HG03565 (cell line): ENCODE data around the gene TSC2.
A peak's percentile ranks its signal among the peaks of the same experiment; 100 is the strongest.
"Not testable (repeated sequence)": the region's sequence is repeated elsewhere in the genome, so short reads cannot be mapped to it uniquely, and the experiment has no call there.

Experiments
- ATAC-seq: cut with Tn5 transposase; IDR thresholded peaks from one replicate; pipeline ENCODE4 v1.9.1; 2021; ENCODE audit warnings: mild to moderate bottlenecking, moderate library complexity; ENCODE audit not compliant: unreplicated experiment

TSC2 gene

DNA sequence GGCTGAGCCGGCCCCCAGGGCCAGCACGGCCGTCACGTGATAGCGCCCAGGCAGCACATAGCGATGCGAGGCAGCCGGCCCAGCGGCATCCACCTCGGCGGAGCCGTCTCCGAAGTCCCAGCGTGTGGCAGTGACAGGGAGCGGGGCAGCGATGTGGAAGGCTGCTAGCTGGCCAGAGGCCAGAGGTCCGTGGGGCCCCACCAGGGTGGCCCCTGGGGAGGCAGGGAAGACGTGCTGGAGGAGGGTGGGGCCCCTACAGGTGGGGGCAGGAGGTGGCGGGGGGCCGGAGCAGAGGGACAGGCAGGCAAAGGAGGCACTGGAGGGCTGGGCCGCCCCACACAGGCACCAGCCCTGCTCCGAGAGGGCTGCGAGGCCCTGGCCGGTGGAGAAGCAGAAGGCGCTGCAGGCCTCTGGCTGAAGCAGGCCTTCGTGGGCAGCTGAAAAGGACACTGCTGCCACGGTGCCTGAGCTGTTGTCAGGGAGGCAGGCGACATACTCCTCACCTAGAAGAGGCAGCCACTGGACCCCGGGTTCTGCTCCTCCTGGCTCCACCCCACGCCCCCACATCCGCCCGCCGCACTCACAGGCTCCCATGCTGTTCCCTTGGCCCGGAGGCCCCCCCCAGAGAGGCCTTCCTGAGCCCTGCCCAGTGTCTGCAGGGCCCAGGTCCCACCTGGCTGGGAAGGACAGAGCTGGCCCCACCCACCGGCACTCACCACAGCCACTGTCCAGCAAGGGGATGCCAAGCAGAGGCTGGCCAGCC lies 70.4 kb downstream of the TSC2 start:
- not testable (repeated sequence) for ATAC-seq

DNA sequence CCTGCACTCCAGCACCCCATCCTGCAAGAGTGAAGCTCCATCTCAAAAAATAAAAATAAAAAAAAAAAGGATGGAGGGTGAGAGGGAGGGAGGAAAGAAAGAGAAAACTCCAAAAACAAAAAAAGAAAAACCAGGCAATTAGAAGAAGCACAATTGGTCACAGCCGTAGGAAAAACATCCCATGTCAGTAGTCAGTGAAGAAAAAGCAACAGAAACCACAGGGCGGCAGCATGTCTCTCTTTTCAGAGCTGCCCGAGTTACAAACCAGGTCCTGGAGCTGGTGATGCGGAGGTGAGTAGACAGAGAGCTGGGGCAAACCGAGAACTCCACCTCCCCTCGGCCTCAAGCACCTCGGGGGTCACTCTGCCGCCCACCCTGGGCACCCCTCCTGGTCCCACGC lies 73.5 kb downstream of the TSC2 start:
- ATAC-seq, result not testable (repeated sequence)

DNA sequence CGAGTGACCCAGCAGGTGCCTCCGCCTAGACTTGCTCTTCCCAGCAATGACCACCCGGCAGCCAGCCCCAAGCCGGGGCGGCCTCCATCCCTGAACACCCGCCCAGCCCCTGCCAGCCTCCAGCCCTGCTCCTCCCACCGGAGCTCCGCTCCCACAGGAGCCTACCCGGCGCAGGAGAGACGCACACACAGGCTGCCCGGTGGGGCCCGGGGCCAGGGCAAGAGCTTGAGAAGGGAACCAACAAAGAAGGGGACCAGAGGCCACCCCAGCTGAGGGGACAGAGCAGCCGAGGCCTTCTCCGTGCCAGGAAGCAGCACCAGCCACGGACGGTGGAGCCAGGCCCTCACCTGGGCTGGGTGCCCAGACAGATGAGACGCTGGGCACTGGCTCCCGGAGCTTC lies 74.1 kb downstream of the TSC2 start:
- no peak for ATAC-seq

DNA sequence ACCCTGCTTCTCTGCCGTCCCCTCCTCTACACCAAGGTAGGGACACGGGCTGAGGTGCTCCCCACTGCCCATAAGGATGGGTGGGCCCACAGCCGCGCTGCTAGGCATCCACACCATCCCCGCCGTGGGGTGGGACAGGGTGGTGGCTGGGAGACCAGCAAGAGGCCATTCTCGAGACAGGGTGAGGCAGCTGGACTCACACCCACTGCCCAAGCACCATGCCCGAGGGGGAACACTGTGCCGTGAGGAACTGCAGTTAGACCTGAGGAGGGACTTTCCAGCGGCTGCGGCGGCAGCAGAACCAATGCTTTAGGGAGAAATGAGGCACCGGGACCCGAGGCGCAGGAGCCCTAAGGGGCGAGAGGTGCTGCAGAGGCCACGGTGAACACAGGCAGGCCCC lies 74.6 kb downstream of the TSC2 start:
- no peak for ATAC-seq

DNA sequence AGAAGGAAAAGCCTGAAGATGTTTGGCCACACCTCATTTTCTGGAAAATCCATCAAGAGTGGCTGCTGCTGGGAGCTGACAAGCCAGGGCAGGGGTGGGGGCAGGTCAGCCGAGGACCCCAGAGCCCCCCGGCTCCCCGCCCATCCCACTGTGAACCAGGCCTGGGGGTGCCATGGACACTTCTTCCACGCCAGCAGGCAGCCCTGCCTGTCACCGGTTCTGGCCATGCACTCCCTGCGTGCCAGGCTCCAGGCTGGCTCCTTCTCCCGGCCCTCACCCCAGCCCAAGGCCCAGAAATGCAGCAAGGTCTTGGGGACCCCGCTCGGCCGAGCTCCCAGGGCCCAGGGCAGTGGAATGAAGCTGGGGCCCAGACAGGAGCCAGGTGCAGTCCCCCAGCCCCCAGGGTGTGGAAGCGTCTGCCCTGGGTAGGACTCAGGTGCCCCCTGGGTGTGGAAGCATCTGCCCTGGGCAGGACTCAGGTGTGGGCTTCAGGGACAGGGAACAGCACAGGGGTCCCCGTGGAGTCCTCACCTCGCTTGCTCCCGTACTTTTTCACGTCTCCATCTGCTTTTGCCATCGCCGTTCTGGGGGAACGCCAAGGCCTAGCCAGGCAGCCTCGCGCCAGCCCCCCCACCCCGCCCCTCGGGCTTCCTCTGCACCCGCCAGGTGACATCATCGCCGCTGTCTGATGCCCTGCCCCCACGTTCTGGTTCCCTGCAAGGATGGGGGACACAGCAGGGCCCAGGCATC lies 75.3 kb downstream of the TSC2 start:
- ATAC-seq, result not testable (repeated sequence)

DNA sequence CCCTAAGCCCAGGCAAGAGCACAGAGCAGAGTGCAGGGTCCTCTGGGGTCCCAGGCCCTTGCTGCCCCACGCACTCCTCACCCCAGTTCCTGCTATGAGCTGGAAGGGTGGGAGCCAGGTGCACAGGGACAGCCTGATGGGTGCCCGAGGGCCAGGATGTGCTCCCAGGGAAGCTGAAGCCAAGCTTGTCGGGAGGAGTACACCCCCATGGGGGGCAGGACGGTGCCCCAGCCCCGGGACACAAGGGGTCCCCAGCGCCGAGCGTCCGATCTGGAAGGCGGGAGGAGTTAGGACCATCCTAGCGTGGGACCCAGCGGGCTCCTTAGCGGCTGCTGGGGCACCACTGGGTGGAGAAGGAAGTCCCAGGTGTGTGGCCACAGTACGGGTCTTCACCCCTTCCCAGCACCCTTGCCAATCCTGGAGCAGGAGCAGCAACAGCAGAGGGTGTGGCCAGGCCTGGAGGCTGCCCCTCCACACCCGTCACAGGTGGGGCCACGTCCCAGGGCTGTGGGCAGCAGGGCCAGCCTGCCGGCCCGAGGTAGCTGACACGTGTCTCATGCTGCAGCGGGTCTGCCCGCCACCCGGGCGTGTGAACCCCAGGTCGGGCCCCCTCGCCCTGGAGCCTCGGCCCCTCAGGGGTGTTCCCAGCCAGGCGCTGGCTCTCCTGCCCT lies 76.1 kb downstream of the TSC2 start:
- not testable (repeated sequence) for ATAC-seq

DNA sequence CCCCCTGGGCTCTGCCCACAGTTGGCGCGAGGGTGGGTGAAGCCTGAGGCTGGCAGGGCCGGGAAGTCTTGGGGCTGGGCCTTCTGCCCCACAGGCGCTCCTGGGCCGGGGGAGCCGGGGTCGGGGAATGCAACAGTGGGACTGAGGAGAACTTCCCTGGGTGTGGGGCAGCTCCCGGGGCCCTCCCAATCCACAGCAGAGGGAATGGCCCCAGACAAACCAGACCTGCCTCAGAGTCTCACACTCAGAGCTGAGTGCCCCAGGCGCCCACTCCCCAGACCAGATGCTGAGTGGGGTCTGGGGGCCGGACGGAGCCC lies 76.5 kb downstream of the TSC2 start:
- ATAC-seq, result not testable (repeated sequence)

DNA sequence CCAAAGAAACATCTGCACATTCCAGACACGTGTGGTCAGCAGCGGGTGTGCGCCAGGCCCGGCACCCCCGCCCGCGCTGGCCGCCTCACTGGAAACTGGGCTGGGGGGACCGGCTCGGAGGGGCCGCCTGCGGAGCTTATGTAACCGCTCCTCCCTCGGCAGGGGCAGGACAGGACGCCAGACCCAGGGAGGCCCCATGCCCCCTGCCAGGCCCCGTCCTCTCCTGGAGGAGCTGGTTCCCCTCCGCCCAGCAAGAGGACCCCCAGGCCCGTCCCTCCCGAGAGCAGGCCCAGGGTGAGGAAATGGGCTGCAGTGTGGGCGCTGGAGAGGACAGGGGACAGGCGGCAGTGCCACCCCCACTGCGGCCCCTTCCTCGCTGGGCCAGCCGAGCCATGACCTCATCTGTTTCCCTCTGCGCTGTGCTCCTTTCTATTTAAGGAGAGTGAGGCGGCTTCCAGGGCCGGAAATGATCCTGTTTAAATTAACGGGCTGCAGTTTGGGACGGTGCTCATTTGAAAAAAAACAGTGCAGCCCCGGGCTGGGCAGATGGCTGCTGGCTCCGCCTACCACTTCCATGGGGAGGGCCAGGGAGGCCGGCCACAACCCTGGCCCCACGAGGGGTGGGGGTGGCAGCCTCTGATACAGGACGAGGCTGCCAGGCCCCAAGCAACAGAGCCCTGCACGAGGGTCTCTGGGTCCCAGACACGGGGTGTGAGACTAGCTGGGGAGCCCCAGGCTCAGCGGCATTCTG lies 77.1 kb downstream of the TSC2 start:
- not testable (repeated sequence) for ATAC-seq

DNA sequence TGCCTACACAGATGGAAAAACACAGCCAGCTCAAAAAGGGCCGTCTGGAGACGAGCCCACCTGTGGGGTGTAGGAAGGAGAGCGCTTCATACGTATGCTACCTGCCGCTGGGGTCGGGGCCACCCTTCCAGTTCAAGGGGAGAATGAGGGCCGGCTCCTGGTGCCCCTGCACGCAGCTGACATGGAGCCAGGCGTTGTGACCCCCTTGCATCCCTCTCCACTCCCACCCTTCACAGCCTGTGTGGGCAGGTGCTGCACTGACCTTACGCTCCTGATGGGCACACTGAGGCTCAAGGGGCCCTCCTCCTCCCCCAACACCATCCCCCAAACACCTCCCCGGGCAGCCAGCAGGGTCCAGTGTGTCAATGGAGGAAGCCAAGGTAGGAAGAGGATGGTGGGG lies 77.8 kb downstream of the TSC2 start:
- ATAC-seq, result not testable (repeated sequence)

DNA sequence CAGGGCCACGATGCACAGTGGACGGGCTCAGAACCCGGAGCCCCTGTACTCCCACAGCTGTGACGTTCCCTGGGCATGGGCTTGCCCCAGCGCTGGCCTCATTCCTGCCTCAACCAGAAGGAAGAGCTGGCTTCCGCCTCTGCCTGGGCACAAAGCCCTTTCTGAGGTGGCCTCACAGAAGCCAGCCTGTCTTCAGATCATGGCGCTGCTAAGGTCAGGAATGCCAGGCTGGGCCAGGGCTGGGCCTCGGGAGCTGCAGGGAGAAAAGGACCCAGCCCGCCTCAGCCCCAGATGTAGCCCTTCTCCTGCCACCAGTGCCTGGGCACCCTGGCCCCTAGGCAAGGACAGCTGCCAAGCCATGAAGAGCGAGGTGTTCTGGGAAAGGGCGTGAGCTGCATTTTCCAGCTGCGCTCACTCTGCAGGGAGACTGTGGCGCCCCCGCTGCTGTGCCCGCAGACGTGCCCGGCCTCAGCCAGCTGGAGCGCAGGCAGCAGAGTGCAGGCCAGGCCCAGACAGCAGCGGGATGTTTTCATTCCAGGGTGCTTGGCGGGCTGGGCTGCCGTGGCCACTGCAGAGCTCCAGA lies 78.5 kb downstream of the TSC2 start:
- ATAC-seq, result not testable (repeated sequence)

DNA sequence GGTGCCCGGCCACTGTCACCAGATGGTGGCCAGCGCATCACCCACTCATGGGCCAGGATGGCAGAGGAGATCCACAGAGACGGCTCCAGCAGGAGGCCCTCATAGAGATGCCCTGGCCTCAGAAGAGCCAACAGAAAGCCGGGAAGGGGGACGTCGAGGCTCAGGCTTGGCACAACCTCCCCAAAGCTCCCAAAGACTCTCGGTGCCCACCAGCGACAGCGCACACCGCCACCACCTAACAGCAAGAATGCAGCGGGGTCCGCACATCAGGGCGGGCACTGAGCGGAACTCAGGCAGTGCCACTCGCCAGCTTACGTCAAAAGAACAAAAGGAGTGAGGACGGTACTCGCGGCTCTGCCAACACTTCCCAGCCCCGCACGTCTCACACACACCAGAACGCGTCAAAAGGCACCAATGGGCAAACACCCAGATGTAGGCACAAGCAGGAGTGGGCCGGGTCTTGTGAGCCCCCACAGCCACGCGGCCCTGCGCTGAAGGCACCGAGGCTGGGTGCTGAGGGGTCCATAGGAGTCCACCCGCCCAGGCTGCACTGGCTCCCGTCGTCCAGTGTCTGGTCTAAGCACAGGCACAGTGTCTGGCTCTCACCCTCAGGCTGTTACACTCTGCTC lies 79.3 kb downstream of the TSC2 start:
- ATAC-seq, result not testable (repeated sequence)

DNA sequence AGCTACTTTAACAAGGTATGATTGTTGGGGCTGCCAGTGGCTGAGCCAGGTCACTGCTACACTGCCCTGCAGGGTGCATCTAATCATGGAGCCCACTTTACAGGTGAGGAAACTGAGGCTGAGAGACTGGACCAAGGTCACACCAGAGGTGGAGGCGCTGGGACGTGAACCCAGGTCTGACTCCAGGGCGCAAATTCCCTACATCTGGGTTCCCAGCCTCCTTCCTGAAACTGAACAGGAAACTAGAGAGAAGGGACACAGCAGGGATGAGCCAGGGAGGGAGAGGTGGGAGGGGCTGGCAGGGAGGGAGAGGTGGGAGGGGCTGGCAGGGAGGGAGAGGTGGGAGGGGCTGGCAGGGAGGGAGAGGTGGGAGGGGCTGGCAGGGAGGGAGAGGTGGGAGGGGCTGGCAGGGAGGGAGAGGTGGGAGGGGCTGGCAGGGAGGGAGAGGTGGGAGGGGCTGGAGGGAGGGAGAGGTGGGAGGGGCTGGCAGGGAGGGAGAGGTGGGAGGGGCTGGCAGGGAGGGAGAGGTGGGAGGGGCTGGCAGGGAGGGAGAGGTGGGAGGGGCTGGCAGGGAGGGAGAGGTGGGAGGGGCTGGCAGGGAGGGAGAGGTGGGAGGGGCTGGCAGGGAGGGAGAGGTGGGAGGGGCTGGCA lies 80.0 kb downstream of the TSC2 start:
- ATAC-seq, result not testable (repeated sequence)

DNA sequence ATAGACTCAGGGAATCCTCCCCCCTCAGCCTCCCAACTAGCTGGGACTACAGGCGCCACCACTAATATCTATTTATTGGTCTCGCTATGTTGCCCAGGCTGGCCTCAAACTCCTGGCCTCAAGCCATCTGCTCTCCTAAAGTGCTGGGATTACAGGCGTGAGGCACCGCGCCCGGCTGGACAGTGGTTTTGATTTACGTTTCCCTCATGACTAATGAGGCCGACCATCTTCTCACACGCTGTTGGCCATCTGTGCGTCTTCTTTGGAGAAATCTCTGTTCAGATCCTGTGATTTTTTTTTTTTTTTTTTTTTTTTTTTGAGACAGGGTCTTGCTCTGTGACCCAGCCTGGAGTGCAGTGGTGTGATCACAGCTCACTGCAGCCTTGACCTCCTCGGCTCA lies 81.5 kb downstream of the TSC2 start:
- not testable (repeated sequence) for ATAC-seq

DNA sequence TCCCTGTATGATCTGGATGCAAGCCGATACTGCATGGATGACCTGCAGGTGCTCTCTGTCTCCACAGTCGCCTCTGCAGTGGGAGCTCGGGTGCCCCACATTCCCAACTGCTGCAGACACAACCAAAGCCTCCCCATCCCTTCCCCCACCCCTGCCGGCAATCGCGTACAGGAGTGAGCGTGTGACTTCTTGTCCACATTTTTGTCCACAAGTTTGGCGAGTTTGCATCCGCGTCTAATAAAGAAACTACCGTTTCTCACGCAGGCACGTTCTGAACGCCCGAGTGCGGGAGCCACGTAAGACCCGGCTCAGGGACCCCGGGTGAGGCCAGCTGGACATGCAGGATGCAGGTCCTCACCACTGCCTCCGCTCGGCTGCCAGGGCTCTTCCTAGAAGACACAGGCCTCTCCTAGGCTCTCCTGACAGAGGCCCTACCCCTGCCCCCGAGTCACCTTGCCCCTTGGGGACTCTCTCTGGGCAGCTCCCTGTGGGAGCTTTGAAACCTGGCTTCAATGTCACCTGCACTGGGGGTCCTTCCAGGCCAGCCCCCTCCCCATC lies 82.2 kb downstream of the TSC2 start:
- not testable (repeated sequence) for ATAC-seq

DNA sequence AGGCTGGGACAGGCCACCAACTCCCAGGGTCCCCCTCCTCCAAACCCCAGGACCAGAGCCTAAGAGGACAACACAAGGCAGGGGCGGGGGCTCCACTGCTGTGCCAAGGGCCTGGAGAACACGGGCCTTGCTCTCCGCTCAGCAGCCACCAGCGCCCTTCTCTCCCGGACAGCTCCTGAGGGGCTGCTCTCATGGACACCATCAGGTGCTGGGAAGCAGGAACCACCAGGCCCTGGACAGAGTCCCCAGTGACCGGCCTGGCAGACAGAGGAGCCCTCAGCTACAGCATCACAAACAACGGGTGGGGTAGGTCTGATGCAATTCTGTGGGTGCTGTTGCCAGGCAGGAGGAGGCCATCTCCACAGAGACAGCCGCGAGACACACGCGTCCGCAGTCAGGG lies 86.0 kb downstream of the TSC2 start:
- not testable (repeated sequence) for ATAC-seq

DNA sequence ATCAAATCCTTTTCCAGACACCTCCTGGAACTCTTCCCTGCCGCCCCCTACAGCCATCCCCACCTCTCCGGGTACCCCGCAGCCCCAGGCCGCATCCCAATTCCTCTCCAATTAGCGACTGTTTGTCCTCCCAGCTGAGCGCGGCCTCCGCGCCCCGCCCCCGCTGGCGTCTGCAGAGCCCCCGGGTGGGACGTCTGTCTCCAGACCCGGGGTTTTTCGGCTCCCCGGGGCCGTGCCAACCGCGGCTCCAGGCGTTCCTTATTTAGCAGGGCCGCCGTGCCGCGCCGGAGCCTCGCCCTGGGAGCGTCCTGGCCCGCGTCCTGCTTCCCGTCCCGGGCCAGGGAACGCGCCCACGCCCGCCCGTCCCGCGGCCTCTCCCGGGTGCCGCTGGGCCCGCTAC lies 87.3 kb downstream of the TSC2 start:
- not testable (repeated sequence) for ATAC-seq

DNA sequence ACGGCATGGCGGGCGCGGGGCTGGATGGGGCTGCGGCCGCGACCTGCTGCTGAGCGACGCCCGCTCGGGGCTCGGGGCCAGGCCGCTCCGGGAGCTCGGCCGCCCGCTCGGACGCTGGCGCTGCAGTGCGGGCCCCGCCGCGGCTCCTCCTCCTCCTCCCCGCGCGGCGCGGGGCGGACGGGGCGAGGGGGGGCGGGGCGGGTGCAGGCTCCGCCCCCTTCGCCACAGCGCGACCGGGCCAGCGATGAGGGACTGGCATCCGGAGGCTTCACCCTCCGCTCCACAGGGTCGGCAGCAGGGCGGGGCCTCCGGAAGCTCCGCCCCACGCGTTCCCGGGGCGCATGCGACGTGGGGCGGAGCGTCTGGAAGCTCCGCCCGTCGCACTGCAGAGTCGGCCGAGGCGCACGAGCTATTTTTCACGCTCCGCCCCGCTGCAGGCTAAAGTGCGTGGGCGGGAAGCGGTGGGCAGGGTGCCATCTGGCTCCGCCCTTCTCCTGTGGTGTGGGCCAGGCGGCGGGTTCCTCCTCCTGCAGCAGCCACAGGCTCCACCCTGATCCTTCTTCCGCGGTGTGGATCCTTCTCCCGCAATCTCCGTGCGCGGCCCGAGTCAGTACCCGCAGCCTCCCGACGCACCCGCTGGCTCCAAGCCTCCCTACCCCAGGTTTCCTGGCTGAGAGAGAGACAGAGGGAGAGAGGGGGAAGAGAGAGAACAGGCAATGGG lies 88.1 kb downstream of the TSC2 start, which contains the start of gene PKD1:
Gene PKD1, minus strand, starts transcription at position 129 of the 721 bp plus-strand sequence. CDS start 209 bp downstream, outside the sequence.
- peak; percentile 48 for ATAC-seq
